ENCODE data around the gene OR6C1. TPM values are rescaled to one million over a fixed set of nuclear protein-coding genes. Genes with fewer than 3 reads are reported as not detected.
"Not testable (repeated sequence)": the region's sequence is repeated elsewhere in the genome, so short reads cannot be mapped to it uniquely, and the experiment has no call there.

The OR6C1 gene
- not detected for total RNA-seq
- long read RNA-seq: 0 reads

- DNase-seq (no peak), ATAC-seq (no peak)
- intact Hi-C loops (cut with micrococcal nuclease): no loop called here
These were observed at the start of gene OR6C1 for GRCh38 chr12:55314043-55314442. TSS of gene OR6C1 (plus strand) at chr12:55314343. CDS start at chr12:55320600, 6,257 bp downstream.

- intact Hi-C loops (cut with micrococcal nuclease): no loop called here
- ATAC-seq: no peak
- DNase-seq: no peak
These were observed 33.2 kb upstream of the OR6C1 start for GRCh38 chr12:55280991-55281390.

- DNase-seq: no peak
- no peak for ATAC-seq
- intact Hi-C loops (cut with micrococcal nuclease): no loop called here
These were observed 24.1 kb upstream of the OR6C1 start for GRCh38 chr12:55289999-55290398.

GRCh38 chr12:55296469-55296868 lies 17.7 kb upstream of the OR6C1 start, which contains the start of gene OR6C6:
TSS of gene OR6C6 (minus strand) at chr12:55296569. CDS start at chr12:55295232, 1,337 bp downstream.
- no peak for DNase-seq
- no peak for ATAC-seq
- intact Hi-C loops (cut with micrococcal nuclease): no loop called here

DNA sequence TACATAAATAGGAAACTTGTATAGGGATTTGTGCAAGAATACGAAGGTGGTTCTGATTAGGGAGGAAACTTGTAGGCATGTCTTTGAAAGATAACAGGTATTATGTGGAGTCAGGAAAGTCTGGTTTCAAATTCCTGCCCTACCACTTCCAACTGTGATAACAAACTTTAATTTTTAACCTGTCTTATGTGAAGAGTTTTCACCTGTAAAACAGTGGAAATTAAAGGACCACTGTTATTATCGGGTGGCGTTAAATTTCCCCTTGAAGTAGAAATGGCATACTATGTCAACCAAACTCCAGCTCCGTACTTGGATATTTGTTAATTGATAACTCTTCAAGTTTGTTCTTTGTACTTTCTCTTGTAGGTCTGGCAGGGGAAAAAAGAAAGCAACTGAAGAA lies 6.1 kb downstream of the OR6C1 start:
- intact Hi-C loops (cut with micrococcal nuclease): no loop called here
- DNase-seq (no peak), ATAC-seq (no peak)

- DNase-seq; intact Hi-C loops (cut with micrococcal nuclease); ATAC-seq: not testable (repeated sequence)
These were observed 11.7 kb downstream of the OR6C1 start for GRCh38 chr12:55325801-55326200.

DNA sequence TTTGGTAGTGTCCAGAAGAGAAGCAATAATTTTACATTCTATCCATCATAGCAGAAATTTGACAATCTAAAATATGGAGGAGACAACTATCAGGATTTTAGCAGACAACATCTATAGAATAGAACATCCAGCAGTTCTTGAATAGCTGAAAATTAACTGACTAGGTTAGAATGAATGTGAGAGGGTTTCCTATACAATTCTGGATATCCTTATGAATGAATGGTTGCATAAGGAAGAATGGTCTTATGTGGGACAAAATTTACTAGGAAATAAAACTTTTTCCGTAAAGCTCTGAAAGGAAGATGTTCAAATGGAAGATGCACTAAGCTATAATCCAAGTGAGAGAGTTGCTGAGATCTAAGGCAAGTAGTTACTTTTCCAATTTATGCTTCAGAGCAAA lies 16.3 kb downstream of the OR6C1 start, which contains the start of gene OR6C3:
Gene OR6C3 (plus strand): TSS at position 301 of the 400 bp plus-strand sequence. CDS start 955 bp downstream, outside the sequence.
- ATAC-seq (no peak), DNase-seq (no peak)

GRCh38 chr12:55336002-55336401 lies 21.9 kb downstream of the OR6C1 start:
- ATAC-seq (no peak), DNase-seq (no peak)
- intact Hi-C loops (cut with micrococcal nuclease): no loop called here

More for the DNA sequence above, 16.3 kb downstream of the OR6C1 start, which contains the start of gene OR6C3:
- intact Hi-C loops (cut with micrococcal nuclease): no loop called here

- ATAC-seq; DNase-seq; intact Hi-C loops (cut with micrococcal nuclease): not testable (repeated sequence)
These were observed 41.2 kb downstream of the OR6C1 start for GRCh38 chr12:55355338-55355737.

GRCh38 chr12:55362675-55363074 lies 48.5 kb downstream of the OR6C1 start, which contains the start of gene OR6C75:
TSS of gene OR6C75 (plus strand) at chr12:55362975. CDS start at chr12:55365111, 2,136 bp downstream.
- no peak for DNase-seq
- intact Hi-C loops (cut with micrococcal nuclease): no loop called here
- no peak for ATAC-seq

DNA sequence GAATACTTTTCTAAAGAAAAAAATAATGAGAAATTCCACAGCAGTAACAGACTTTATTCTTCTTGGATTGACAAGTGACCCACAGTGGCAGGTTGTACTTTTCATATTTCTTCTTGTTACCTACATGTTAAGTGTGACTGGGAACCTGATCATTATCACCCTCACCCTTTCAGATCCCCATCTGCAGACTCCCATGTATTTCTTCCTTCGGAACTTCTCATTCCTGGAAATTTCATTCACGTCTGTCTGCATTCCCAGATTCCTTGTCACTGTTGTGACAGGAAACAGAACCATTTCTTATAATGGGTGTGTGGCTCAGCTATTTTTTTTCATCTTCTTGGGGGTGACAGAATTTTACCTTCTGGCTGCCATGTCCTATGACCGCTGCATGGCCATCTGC lies 50.9 kb downstream of the OR6C1 start:
- intact Hi-C loops (cut with micrococcal nuclease): no loop called here
- ATAC-seq (no peak), DNase-seq (no peak)

Other genes starting within 250 kb of the OR6C1 start
- not detected for gene OR9K2, start 187.9 kb upstream of the OR6C1 start, total RNA-seq
- not detected for gene OR10A7, start 93.3 kb upstream of the OR6C1 start, total RNA-seq
- gene OR6C74, start 69.7 kb upstream of the OR6C1 start, total RNA-seq: not detected
- not detected for gene OR6C6, start 17.8 kb upstream of the OR6C1 start, total RNA-seq
- gene OR6C3, start 16.4 kb downstream of the OR6C1 start, total RNA-seq: not detected
- not detected for gene OR6C75, start 48.6 kb downstream of the OR6C1 start, total RNA-seq
- gene OR6C65, start 86.2 kb downstream of the OR6C1 start, total RNA-seq: not detected
- not detected for gene OR6C76, start 111.9 kb downstream of the OR6C1 start, total RNA-seq
- gene OR6C2, start 129.7 kb downstream of the OR6C1 start, total RNA-seq: not detected
- gene OR6C70, start 155.8 kb downstream of the OR6C1 start, total RNA-seq: not detected
- gene OR6C68, start 178.0 kb downstream of the OR6C1 start, total RNA-seq: not detected
- gene OR6C4, start 235.3 kb downstream of the OR6C1 start, total RNA-seq: not detected

Data from left ventricle myocardium superior (tissue), 1 donor.